Stimulated activated naive CD8-positive, alpha-beta T cell treated with anti-CD3 and anti-CD28 coated beads, Interleukin-15, amount 100 ng/mL, for 72 hours (primary cell): Measurements from ENCODE around the gene FMNL3.

ENCODE experiments used
- ATAC-seq: fragments of 150-1000 bp; cut with Tn5 transposase; 2 replicates; pipeline ENCODE4 v1.10.0; 2021; ENCODE audit warnings: mild to moderate bottlenecking, moderate library complexity
- DNase-seq, 2 donors: peaks; one replicate each; pipeline ENCODE4 v3.0.0; 2021 to 2022
- H3K27ac Mint-ChIP-seq, 2 donors: one replicate each; pipeline ENCODE4 v1.8.0; 2022; ENCODE audit warnings: mild to moderate bottlenecking in 2 of 2, mixed read lengths in 2 of 2, moderate library complexity in 2 of 2
- H3K27me3 Mint-ChIP-seq: one replicate; pipeline ENCODE4 v1.8.0; 2022; ENCODE audit warnings: mixed read lengths
- H3K4me1 Mint-ChIP-seq: one replicate; pipeline ENCODE4 v1.8.0; 2022; ENCODE audit warnings: mild to moderate bottlenecking, mixed read lengths
- H3K4me3 Mint-ChIP-seq, 2 donors: one replicate each; pipeline ENCODE4 v1.8.0; 2022; ENCODE audit warnings: mild to moderate bottlenecking in 2 of 2, mixed read lengths in 2 of 2, moderate library complexity in 1 of 2
- H3K9me3 Mint-ChIP-seq, 2 donors: one replicate each; pipeline ENCODE4 v1.8.0; 2022; ENCODE audit warnings: mixed read lengths in 2 of 2

FMNL3 gene

GRCh38 chr12:49655595-49656236, 51.5 kb downstream of the FMNL3 start:
- H3K9me3 Mint-ChIP-seq, result no peaks in the 10 kb centered on the region
- no peak overlapping the region for H3K4me3 Mint-ChIP-seq

GRCh38 chr12:49654715-49655114, 52.5 kb downstream of the FMNL3 start:
- Mint-ChIP-seq H3K4me3 (no peak overlapping the region), H3K27ac (no peak overlapping the region), H3K4me1 (peaks cover 25% of the 10 kb centered on the region), H3K9me3 (no peaks in the 10 kb centered on the region), H3K27me3 (no peaks in the 10 kb centered on the region)
- DNase-seq (no peak), ATAC-seq (no peak)

More at GRCh38 chr12:49655595-49656236, 51.5 kb downstream of the FMNL3 start:
- H3K4me1 Mint-ChIP-seq, result peaks cover 29% of the 10 kb centered on the region
- DNase-seq (no peak), ATAC-seq (no peak)
- no peaks in the 10 kb centered on the region for H3K27me3 Mint-ChIP-seq
- peak overlapping the region; percentile 47 to 94 for H3K27ac Mint-ChIP-seq

- DNase-seq, result no peak
- no peaks in the 10 kb centered on the region for H3K9me3 Mint-ChIP-seq
- H3K4me3 Mint-ChIP-seq, result no peak overlapping the region
- no peak overlapping the region for H3K27ac Mint-ChIP-seq
- H3K27me3 Mint-ChIP-seq, result no peaks in the 10 kb centered on the region
- peaks cover 40% of the 10 kb centered on the region for H3K4me1 Mint-ChIP-seq
- no peak for ATAC-seq
Observed at GRCh38 chr12:49652921-49653520, 54.2 kb downstream of the FMNL3 start.

- ATAC-seq (no peak), DNase-seq (no peak)
- Mint-ChIP-seq H3K9me3 (no peaks in the 10 kb centered on the region), H3K4me3 (no peak overlapping the region), H3K4me1 (peaks cover 43% of the 10 kb centered on the region), H3K27me3 (no peaks in the 10 kb centered on the region), H3K27ac (peak overlapping the region in 1 of 2 donors; percentile 28)
Observed at GRCh38 chr12:49651855-49652254, 55.4 kb downstream of the FMNL3 start.

GRCh38 chr12:49649892-49650291, 57.3 kb downstream of the FMNL3 start:
- H3K27ac Mint-ChIP-seq, result peak overlapping the region; percentile 0 to 17
- H3K27me3 Mint-ChIP-seq, result no peaks in the 10 kb centered on the region
- H3K9me3 Mint-ChIP-seq, result no peaks in the 10 kb centered on the region
- ATAC-seq (no peak), DNase-seq (no peak)
- H3K4me1 Mint-ChIP-seq, result peaks cover 42% of the 10 kb centered on the region
- no peak overlapping the region for H3K4me3 Mint-ChIP-seq

- Mint-ChIP-seq H3K4me3 (no peak overlapping the region), H3K4me1 (peaks cover 47% of the 10 kb centered on the region), H3K9me3 (no peaks in the 10 kb centered on the region), H3K27me3 (no peaks in the 10 kb centered on the region), H3K27ac (no peak overlapping the region)
- ATAC-seq (no peak), DNase-seq (no peak)
Observed at GRCh38 chr12:49649445-49649844, 57.8 kb downstream of the FMNL3 start.

- Mint-ChIP-seq H3K27ac (no peak overlapping the region), H3K4me3 (no peak overlapping the region), H3K4me1 (peaks cover 50% of the 10 kb centered on the region), H3K27me3 (no peaks in the 10 kb centered on the region), H3K9me3 (no peaks in the 10 kb centered on the region)
- DNase-seq (no peak), ATAC-seq (no peak)
Observed at GRCh38 chr12:49648712-49649003, 58.5 kb downstream of the FMNL3 start.

- Mint-ChIP-seq H3K4me1 (peaks cover 50% of the 10 kb centered on the region), H3K9me3 (no peaks in the 10 kb centered on the region), H3K4me3 (no peak overlapping the region), H3K27ac (peak overlapping the region; percentile 15 to 69), H3K27me3 (no peaks in the 10 kb centered on the region)
- ATAC-seq (no peak), DNase-seq (no peak)
Observed at GRCh38 chr12:49647827-49648711, 59.1 kb downstream of the FMNL3 start.

- Mint-ChIP-seq H3K4me3 (no peak overlapping the region), H3K4me1 (peaks cover 50% of the 10 kb centered on the region), H3K27ac (peak overlapping the region in 1 of 2 donors; percentile 15), H3K27me3 (no peaks in the 10 kb centered on the region), H3K9me3 (no peaks in the 10 kb centered on the region)
- DNase-seq (no peak), ATAC-seq (no peak)
Observed at GRCh38 chr12:49646871-49647654, 60.1 kb downstream of the FMNL3 start.

- no peaks in the 10 kb centered on the region for H3K9me3 Mint-ChIP-seq
- no peak overlapping the region for H3K27ac Mint-ChIP-seq
Observed at GRCh38 chr12:49646331-49646830, 60.8 kb downstream of the FMNL3 start.

GRCh38 chr12:49645146-49646039, 61.8 kb downstream of the FMNL3 start:
- Mint-ChIP-seq H3K4me3 (no peak overlapping the region), H3K9me3 (no peaks in the 10 kb centered on the region), H3K27ac (peak overlapping the region; percentile 19 to 89), H3K4me1 (peaks cover 50% of the 10 kb centered on the region), H3K27me3 (no peaks in the 10 kb centered on the region)
- no peak for DNase-seq
- ATAC-seq, result no peak

More at GRCh38 chr12:49646331-49646830, 60.8 kb downstream of the FMNL3 start:
- no peak overlapping the region for H3K4me3 Mint-ChIP-seq
- DNase-seq, result no peak
- peaks cover 50% of the 10 kb centered on the region for H3K4me1 Mint-ChIP-seq
- H3K27me3 Mint-ChIP-seq, result no peaks in the 10 kb centered on the region
- ATAC-seq, result no peak

GRCh38 chr12:49644620-49644994, 62.6 kb downstream of the FMNL3 start:
- Mint-ChIP-seq H3K27me3 (no peaks in the 10 kb centered on the region), H3K27ac (peak overlapping the region; percentile 50 to 89), H3K9me3 (no peaks in the 10 kb centered on the region), H3K4me1 (peaks cover 50% of the 10 kb centered on the region), H3K4me3 (no peak overlapping the region)
- ATAC-seq (peak; percentile 92), DNase-seq (peak; percentile 73 to 80)

GRCh38 chr12:49643961-49644619, 63.1 kb downstream of the FMNL3 start:
- H3K4me1 Mint-ChIP-seq, result peaks cover 50% of the 10 kb centered on the region
- no peaks in the 10 kb centered on the region for H3K27me3 Mint-ChIP-seq
- H3K9me3 Mint-ChIP-seq, result no peaks in the 10 kb centered on the region
- ATAC-seq (peak; percentile 32), DNase-seq (no peak)
- H3K4me3 Mint-ChIP-seq, result no peak overlapping the region
- H3K27ac Mint-ChIP-seq, result peak overlapping the region; percentile 50 to 89

- no peaks in the 10 kb centered on the region for H3K27me3 Mint-ChIP-seq
- DNase-seq (no peak), ATAC-seq (no peak)
- H3K9me3 Mint-ChIP-seq, result no peaks in the 10 kb centered on the region
- H3K4me1 Mint-ChIP-seq, result peaks cover 42% of the 10 kb centered on the region
- no peak overlapping the region for H3K27ac Mint-ChIP-seq
- no peak overlapping the region for H3K4me3 Mint-ChIP-seq
Observed at GRCh38 chr12:49643135-49643534, 64.1 kb downstream of the FMNL3 start.
